Gastroesophageal sphincter (tissue), 4 donors: Measurements from ENCODE around the gene UVRAG. TPM values are rescaled to one million over a fixed set of nuclear protein-coding genes. Genes with fewer than 3 reads are reported as not detected.

Experiments used
- ATAC-seq: fragments of 150-250 bp; one replicate; pipeline ENCODE4 v1.9.1; 2016; ENCODE audit warnings: mild to moderate bottlenecking, moderate library complexity
- H3K27ac ChIP-seq, 4 donors: fragments of 200-600 bp; sonication (generic) in 3 of 4; 1 replicate in 3 of 4; 2 replicates in 1 of 4; pipeline ENCODE4 v1.5.1; 2016 to 2019
- H3K27me3 ChIP-seq: fragments of 200-600 bp; sonication (generic); one replicate; pipeline ENCODE4 v1.5.1; 2019
- H3K36me3 ChIP-seq, 2 donors: fragments of 200-600 bp; sonication (generic); one replicate each; pipeline ENCODE4 v1.5.1; 2019; ENCODE audit warnings: control low read depth in 1 of 2
- H3K4me1 ChIP-seq, 3 donors: fragments of 200-600 bp; sonication (generic); 1 replicate in 2 of 3; 2 replicates in 1 of 3; pipeline ENCODE4 v1.5.1; 2016 to 2019; ENCODE audit warnings: control low read depth in 2 of 3
- H3K4me3 ChIP-seq, 2 donors: fragments of 200-600 bp; sonication (generic); one replicate each; pipeline ENCODE4 v1.5.1; 2019; ENCODE audit warnings: mild to moderate bottlenecking in 1 of 2, moderate library complexity in 1 of 2
- H3K9me3 ChIP-seq, 3 donors: fragments of 200-600 bp; sonication (generic); one replicate each; pipeline ENCODE4 v1.5.1; 2017 to 2019; ENCODE audit warnings: control low read depth in 2 of 3
- EP300 ChIP-seq: sonication (generic); formaldehyde crosslinking; IDR thresholded peaks from one replicate; pipeline ENCODE4 v1.6.1; 2017; ENCODE audit warnings: antibody characterized with exemption, mild to moderate bottlenecking
- POLR2A ChIP-seq, 2 donors: fragments of 450-650 bp; IDR thresholded peaks; one replicate each; pipeline ENCODE4 v1.6.1; 2017; ENCODE audit warnings: antibody characterized with exemption in 2 of 2, mild to moderate bottlenecking in 2 of 2, moderate library complexity in 1 of 2
- POLR2AphosphoS5 ChIP-seq: sonication (generic); formaldehyde crosslinking; IDR thresholded peaks from one replicate; pipeline ENCODE4 v1.6.1; 2017; ENCODE audit warnings: antibody characterized with exemption
- WGBS, 2 donors: methylation state at CpG; one replicate each; pipeline ENCODE4 v1.1.5; 2018; ENCODE audit warnings: low coverage in 1 of 2; 5-methylcytosine and 5-hydroxymethylcytosine counted together
- total RNA-seq, 4 donors: library from RNA; depleted of rRNA; stranded (reverse); fragments of >200 nt; gene quantifications; one replicate each; pipeline ENCODE4 v1.1.0, GENCODE V29; 2016
- TF ChIP-seq, protein P1 (sequence below), 4 experiments: fragments of 200-600 bp in 2 of 4; fragments of 450-650 bp in 2 of 4; sonication (generic) in 1 of 4; IDR thresholded peaks; one replicate each; pipeline ENCODE4 v1.5.1; 2017 to 2019; ENCODE audit warnings: antibody characterized with exemption in 4 of 4, mild to moderate bottlenecking in 2 of 4, moderate library complexity in 2 of 4

The UVRAG gene
- total RNA-seq, 4 donors from 2014 or later = 28.1 to 50.1 (median 34.7) TPM

DNA sequence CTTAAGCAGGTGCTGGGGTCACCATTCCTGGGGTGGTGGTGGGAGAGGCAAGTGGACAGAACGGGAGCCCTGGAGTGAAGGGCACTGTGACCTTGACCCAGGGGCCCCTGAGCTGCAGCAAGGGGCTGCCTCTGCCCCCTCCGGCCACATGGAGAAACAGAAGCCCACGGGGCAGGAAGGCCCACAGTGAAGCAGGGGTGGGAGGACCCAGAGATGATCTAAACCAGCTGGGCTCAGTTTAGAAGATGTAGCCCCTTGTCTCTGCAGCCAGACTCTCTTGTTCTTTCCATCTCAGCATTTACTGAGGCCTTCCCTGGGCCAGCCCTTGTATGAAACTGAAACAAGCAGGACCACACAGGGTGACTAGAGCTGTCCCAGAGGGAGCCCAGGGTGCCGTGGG, 360.8 kb downstream of the UVRAG start:
- Histone ChIP-seq H3K27me3 (no peaks in the 10 kb centered on the region), H3K36me3 (no peaks in the 10 kb centered on the region), H3K27ac (no peak overlapping the region), H3K4me1 (no peaks in the 10 kb centered on the region), H3K4me3 (no peak overlapping the region), H3K9me3 (no peaks in the 10 kb centered on the region)
- WGBS, 2 donors = 100% methylated on average over 2 of the region's 4 CpGs; no CpG with 5 or more reads in 1 of the 2 donors
- TF ChIP-seq, protein P1, sequence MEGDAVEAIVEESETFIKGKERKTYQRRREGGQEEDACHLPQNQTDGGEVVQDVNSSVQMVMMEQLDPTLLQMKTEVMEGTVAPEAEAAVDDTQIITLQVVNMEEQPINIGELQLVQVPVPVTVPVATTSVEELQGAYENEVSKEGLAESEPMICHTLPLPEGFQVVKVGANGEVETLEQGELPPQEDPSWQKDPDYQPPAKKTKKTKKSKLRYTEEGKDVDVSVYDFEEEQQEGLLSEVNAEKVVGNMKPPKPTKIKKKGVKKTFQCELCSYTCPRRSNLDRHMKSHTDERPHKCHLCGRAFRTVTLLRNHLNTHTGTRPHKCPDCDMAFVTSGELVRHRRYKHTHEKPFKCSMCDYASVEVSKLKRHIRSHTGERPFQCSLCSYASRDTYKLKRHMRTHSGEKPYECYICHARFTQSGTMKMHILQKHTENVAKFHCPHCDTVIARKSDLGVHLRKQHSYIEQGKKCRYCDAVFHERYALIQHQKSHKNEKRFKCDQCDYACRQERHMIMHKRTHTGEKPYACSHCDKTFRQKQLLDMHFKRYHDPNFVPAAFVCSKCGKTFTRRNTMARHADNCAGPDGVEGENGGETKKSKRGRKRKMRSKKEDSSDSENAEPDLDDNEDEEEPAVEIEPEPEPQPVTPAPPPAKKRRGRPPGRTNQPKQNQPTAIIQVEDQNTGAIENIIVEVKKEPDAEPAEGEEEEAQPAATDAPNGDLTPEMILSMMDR (IDR thresholded peaks at IDR 0.05) = no peak
- TF ChIP-seq POLR2AphosphoS5 (no peak), EP300 (no peak), POLR2A (IDR thresholded peaks at IDR 0.05) (no peak)
- no peak for ATAC-seq

DNA sequence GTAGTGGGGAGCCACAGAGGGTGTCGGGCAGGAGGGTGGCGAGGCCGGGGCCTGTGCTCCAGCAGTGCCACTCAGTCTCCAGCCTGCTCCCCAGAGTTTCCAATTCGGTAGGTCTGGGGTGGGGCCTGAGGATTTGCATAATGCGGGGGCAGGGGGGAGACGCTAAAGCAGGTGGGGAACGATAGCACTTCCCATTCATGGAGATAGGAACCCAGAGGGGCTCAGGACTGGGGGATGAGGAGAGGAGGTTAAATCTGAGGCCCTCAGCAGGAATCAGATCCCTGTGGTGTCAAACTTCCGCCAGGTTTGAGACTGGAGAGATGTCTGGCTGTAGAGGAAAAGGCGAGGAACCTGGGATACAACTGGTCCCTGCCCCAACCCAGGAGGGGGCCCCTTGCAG, 361.5 kb downstream of the UVRAG start:
- no peak for ATAC-seq
- Histone ChIP-seq H3K27me3 (no peaks in the 10 kb centered on the region), H3K36me3 (no peaks in the 10 kb centered on the region), H3K9me3 (no peaks in the 10 kb centered on the region), H3K27ac (no peak overlapping the region), H3K4me3 (no peak overlapping the region), H3K4me1 (no peaks in the 10 kb centered on the region)
- 83% methylated on average over 1 of the region's 9 CpGs; no CpG with 5 or more reads in 1 of the 2 donors for WGBS, 2 donors
- TF ChIP-seq, protein P1 (IDR thresholded peaks at IDR 0.05) = no peak
- no peak for TF ChIP-seq POLR2AphosphoS5
- TF ChIP-seq EP300 = no peak
- TF ChIP-seq POLR2A (IDR thresholded peaks at IDR 0.05) = no peak

DNA sequence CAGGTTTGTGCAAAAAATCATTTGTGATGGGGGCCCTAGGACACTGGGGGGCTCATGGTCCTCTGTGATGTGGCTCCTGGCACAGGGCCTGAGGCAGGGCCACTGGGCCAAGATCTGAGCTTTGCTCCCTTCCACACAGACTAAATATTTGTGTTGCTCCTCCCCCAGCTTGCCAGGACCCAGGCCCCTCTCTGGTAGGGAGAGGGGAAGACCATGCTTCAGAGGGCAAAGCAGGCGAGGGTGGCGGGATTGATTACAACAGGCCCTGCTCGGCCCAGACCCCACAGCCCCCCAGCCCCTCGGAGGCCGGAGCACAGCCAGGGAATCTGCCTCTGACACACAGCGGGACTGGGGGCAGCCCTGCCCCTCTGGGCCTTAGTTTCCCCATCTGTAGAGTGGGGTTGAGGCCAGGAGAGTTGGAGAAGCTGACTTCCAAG, 362.3 kb downstream of the UVRAG start:
- Histone ChIP-seq H3K27ac (no peak overlapping the region), H3K9me3 (no peaks in the 10 kb centered on the region), H3K27me3 (no peaks in the 10 kb centered on the region), H3K4me3 (no peak overlapping the region), H3K4me1 (no peaks in the 10 kb centered on the region), H3K36me3 (no peaks in the 10 kb centered on the region)
- no CpG with 5 or more reads among the region's 6 CpGs for WGBS, 2 donors
- ATAC-seq = no peak
- TF ChIP-seq POLR2A (IDR thresholded peaks at IDR 0.05) (no peak), POLR2AphosphoS5 (no peak), EP300 (no peak)
- TF ChIP-seq, protein P1 (IDR thresholded peaks at IDR 0.05) = no peak

DNA sequence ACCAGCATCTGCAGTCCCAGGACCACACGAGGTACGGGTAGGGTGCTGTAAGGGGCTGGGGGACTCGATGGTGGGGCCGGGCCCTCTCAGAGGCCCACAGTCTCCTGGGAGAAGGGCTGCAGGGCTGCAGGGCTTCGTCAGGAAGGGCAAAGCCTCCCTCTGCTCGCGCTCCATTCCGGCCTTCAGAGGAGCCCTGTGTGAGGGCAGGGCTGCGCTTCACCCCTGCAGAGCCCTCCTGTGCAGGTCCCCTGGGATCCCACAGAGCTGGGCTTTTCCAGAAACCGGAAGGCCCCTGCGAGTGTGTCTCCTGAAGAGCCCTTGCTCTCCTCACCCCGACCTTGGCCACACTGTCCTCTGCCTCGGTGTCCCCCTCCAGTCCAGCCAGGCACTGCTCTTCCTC, 364.1 kb downstream of the UVRAG start:
- no peak overlapping the region for H3K4me3 ChIP-seq
- ATAC-seq = no peak
- H3K27me3 ChIP-seq = no peaks in the 10 kb centered on the region
- H3K4me1 ChIP-seq = no peaks in the 10 kb centered on the region
- H3K27ac ChIP-seq = no peak overlapping the region
- no peak for TF ChIP-seq EP300
- TF ChIP-seq, protein P1 (IDR thresholded peaks at IDR 0.05) = no peak
- TF ChIP-seq POLR2AphosphoS5 = no peak
- TF ChIP-seq POLR2A (IDR thresholded peaks at IDR 0.05) = no peak
- WGBS, 2 donors = 96 to 100% methylated on average over 2 to 4 of the region's 13 CpGs
- no peaks in the 10 kb centered on the region for H3K9me3 ChIP-seq
- no peaks in the 10 kb centered on the region for H3K36me3 ChIP-seq

DNA sequence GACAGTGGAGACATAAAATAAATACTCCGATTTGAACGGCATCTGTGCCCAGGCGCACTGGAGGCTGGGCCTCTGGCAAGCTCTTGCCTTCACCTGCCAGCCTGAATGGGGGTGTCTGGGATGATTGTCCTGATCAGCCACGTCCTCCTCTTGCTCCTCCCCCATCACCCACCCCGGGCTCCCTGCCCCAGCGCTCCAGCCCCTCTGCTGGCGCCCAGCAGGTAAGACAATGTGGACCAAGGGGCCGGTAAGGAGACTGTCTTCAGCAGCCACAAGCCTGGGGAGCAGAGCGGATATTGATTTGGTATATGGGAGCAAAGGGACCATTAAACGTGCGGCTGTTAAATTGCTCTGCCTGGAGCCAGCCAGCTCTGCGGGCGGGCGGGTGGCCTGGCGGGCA, 366.4 kb downstream of the UVRAG start:
- Histone ChIP-seq H3K36me3 (no peaks in the 10 kb centered on the region), H3K4me1 (peaks cover 0 to 16% (median 0%) of the 10 kb centered on the region in 3 donors), H3K4me3 (no peak overlapping the region), H3K9me3 (no peaks in the 10 kb centered on the region), H3K27ac (no peak overlapping the region), H3K27me3 (no peaks in the 10 kb centered on the region)
- no peak for TF ChIP-seq POLR2AphosphoS5
- no peak for TF ChIP-seq EP300
- TF ChIP-seq POLR2A (IDR thresholded peaks at IDR 0.05) = no peak
- TF ChIP-seq, protein P1 (IDR thresholded peaks at IDR 0.05) = no peak
- 100% methylated on average over 1 of the region's 15 CpGs; no CpG with 5 or more reads in 1 of the 2 donors for WGBS, 2 donors
- no peak for ATAC-seq
